Measurements from ENCODE around the gene EIF1AX.

- no peak for TF ChIP-seq EZH2 (IDR thresholded peaks at IDR 0.05)
- no peak for TF ChIP-seq POLR2AphosphoS5 (IDR thresholded peaks at IDR 0.05; ENCODE audit: borderline replicate concordance, low read depth, low read length)
- TF ChIP-seq FOXP2 (optimal IDR thresholded peaks at IDR 0.05; ENCODE audit: control extremely low read depth, extremely low read length, insufficient read depth): no peak
Measured at GRCh38 chrX:20151689-20152088, 10.1 kb upstream of the EIF1AX start.
